Lower leg skin (tissue), 3 donors: Measurements from ENCODE around the gene MC1R.

Experiments
- CTCF ChIP-seq, 3 donors: fragments of 450-650 bp; IDR thresholded peaks; one replicate each; pipeline ENCODE4 v1.5.1; 2016; ENCODE audit warnings: antibody characterized with exemption in 3 of 3, mild to moderate bottlenecking in 3 of 3, moderate library complexity in 2 of 3
- POLR2A ChIP-seq, 2 donors: fragments of 450-650 bp; IDR thresholded peaks; one replicate each; pipeline ENCODE4 v1.6.1; 2016 to 2017; ENCODE audit warnings: antibody characterized with exemption in 2 of 2, mild to moderate bottlenecking in 1 of 2, moderate library complexity in 1 of 2

- TF ChIP-seq CTCF (IDR thresholded peaks at IDR 0.05) (no peak), POLR2A (IDR thresholded peaks at IDR 0.05) (no peak)
These were observed 45.5 kb downstream of the MC1R start for GRCh38 chr16:89964201-89964600.
